ENCODE results near the gene CFL2. TPM values are rescaled to one million over a fixed set of nuclear protein-coding genes. Genes with fewer than 3 reads are reported as not detected.

Gene CFL2
- total and polyA plus RNA-seq, 2 of the 13 experiments (the other 11 are each of a cell fraction or from before 2014, with no cell fraction given): 114 to 158 TPM

- TF ChIP-seq CBX5 (CRISPR knock-in tag; IDR thresholded peaks at IDR 0.05; ENCODE audit: borderline replicate concordance) (peak; percentile 23; the same call in 1 of the 2 replicates), MZF1 (CRISPR knock-in tag; IDR thresholded peaks at IDR 0.05; ENCODE audit: borderline replicate concordance) (no peak; the same call in 1 of the 2 replicates), THRA (CRISPR knock-in tag; IDR thresholded peaks at IDR 0.05; ENCODE audit: borderline replicate concordance) (peak; percentile 79; the same call in 1 of the 2 replicates), ELF3 (CRISPR knock-in tag; IDR thresholded peaks at IDR 0.05) (peak; percentile 67), ZNF124 (CRISPR knock-in tag; IDR thresholded peaks at IDR 0.05) (peak; percentile 78; the same call in 1 of the 2 replicates), ZNF7 (CRISPR knock-in tag; IDR thresholded peaks at IDR 0.05) (peak; percentile 31; the same call in 1 of the 2 replicates), ZNF792 (CRISPR knock-in tag; IDR thresholded peaks at IDR 0.05) (peak; percentile 80), ZNF180 (CRISPR knock-in tag; IDR thresholded peaks at IDR 0.05; ENCODE audit: borderline replicate concordance, low read depth) (0 out of 2 replicates have a peak, but pooled peaks have one; percentile 37), AKAP8 (CRISPR knock-in tag; IDR thresholded peaks at IDR 0.05) (peak; percentile 96), CHCHD3 (CRISPR knock-in tag; IDR thresholded peaks at IDR 0.05) (peak; percentile 87; the same call in 1 of the 2 replicates), NCOA1 (CRISPR knock-in tag; IDR thresholded peaks at IDR 0.05) (peak; percentile 14; the same call in 1 of the 2 replicates), ZNF468 (CRISPR knock-in tag; IDR thresholded peaks at IDR 0.05) (peak; percentile 93), SUZ12 (IDR thresholded peaks at IDR 0.05; ENCODE audit: low read depth, low read length) (no peak), ZNF766 (CRISPR knock-in tag; IDR thresholded peaks at IDR 0.05; ENCODE audit: borderline replicate concordance) (peak; percentile 92), EED (CRISPR knock-in tag; IDR thresholded peaks at IDR 0.05) (peak; percentile 98; the same call in 1 of the 2 replicates), PHB2 (IDR thresholded peaks at IDR 0.05; ENCODE audit: partially characterized antibody) (no peak), THYN1 (CRISPR knock-in tag; IDR thresholded peaks at IDR 0.05; ENCODE audit: borderline replicate concordance, low read depth) (peak; percentile 20; the same call in 1 of the 2 replicates), ZBTB26 (CRISPR knock-in tag; IDR thresholded peaks at IDR 0.05; ENCODE audit: borderline replicate concordance) (peak; percentile 46), ATM (IDR thresholded peaks at IDR 0.05; ENCODE audit: borderline replicate concordance) (no peak), ZNF709 (CRISPR knock-in tag; IDR thresholded peaks at IDR 0.05) (peak; percentile 99), ELF4 (CRISPR knock-in tag; IDR thresholded peaks at IDR 0.05; ENCODE audit: borderline replicate concordance) (peak; percentile 52; the same call in 1 of the 2 replicates), HES4 (CRISPR knock-in tag; IDR thresholded peaks at IDR 0.05; ENCODE audit: borderline replicate concordance) (peak; percentile 99), ASH2L (IDR thresholded peaks at IDR 0.05; ENCODE audit: insufficient read length, low read depth, low read length) (peak; percentile 99), SRY (CRISPR knock-in tag; IDR thresholded peaks at IDR 0.05) (peak; percentile 95), MAZ (IDR thresholded peaks at IDR 0.05; ENCODE audit: borderline replicate concordance, low read depth, low read length) (peak; percentile 90), MAZ (CRISPR knock-in tag; IDR thresholded peaks at IDR 0.05; ENCODE audit: low read depth) (peak; percentile 100), ZNF337 (CRISPR knock-in tag; IDR thresholded peaks at IDR 0.05; ENCODE audit: borderline replicate concordance, low read depth) (0 out of 2 replicates have a peak, but pooled peaks have one; percentile 15)
These were observed at the start of gene CFL2 (continued) for GRCh38 chr14:34714320-34715126.

All from HepG2 (cell line).